Psoas muscle (tissue), 8 donors: ENCODE data around the gene DCLK3. TPM values are rescaled to one million over a fixed set of nuclear protein-coding genes. Genes with fewer than 3 reads are reported as not detected.

ENCODE experiments used
- ATAC-seq, 4 donors: fragments of 200-7000 bp; cut with Tn5 transposase; one replicate each; pipeline ENCODE4 v1.9.1; 2020; ENCODE audit warnings: moderate library complexity in 3 of 4, mild to moderate bottlenecking in 2 of 4
- DNase-seq, 2 donors: peaks; one replicate each; pipeline ENCODE4 v3.0.0-alpha.2; 2020
- H3K27ac ChIP-seq: fragments of 200-600 bp; one replicate; pipeline ENCODE4 v1.8.0; 2022
- H3K27me3 ChIP-seq, 3 donors: fragments of 200-600 bp in 1 of 3; one replicate each; pipeline versions ENCODE4 v1.6.1 to v1.8.0; 2013 to 2022; ENCODE audit warnings: low read length in 2 of 3, mild to moderate bottlenecking in 2 of 3, moderate library complexity in 1 of 3; ENCODE audit not compliant: insufficient read depth in 3 of 3
- H3K36me3 ChIP-seq, 2 donors: fragments of 200-600 bp in 1 of 2; one replicate each; pipeline versions ENCODE4 v1.6.1 to v1.8.0; 2013 to 2022; ENCODE audit warnings: low read depth in 1 of 2, mild to moderate bottlenecking in 1 of 2, moderate library complexity in 1 of 2; ENCODE audit not compliant: insufficient read depth in 1 of 2
- H3K4me1 ChIP-seq: fragments of 200-600 bp; one replicate; pipeline ENCODE4 v1.8.0; 2022
- H3K4me3 ChIP-seq: fragments of 200-600 bp; one replicate; pipeline ENCODE4 v1.8.0; 2022; ENCODE audit warnings: mild to moderate bottlenecking
- H3K9me3 ChIP-seq: fragments of 200-600 bp; one replicate; pipeline ENCODE4 v1.8.0; 2022
- CTCF ChIP-seq: fragments of 200-600 bp; IDR thresholded peaks from one replicate; pipeline ENCODE4 v1.8.0; 2022; ENCODE audit warnings: antibody characterized with exemption
- WGBS, 3 donors: extraction: QIAGEN DNeasy Blood & Tissue Kit; methylation state at CpG; one replicate each; pipeline versions ENCODE4 v1.1.6 to v1.1.7; 2013; 5-methylcytosine and 5-hydroxymethylcytosine counted together
- intact Hi-C, 2 donors: fragments of 100-400 bp; cut with DNase I; formaldehyde crosslinking; loops; one replicate each; pipeline versions ENCODE4 v1.11.0 to v1.14.2; 2022
- polyA plus RNA-seq, 3 donors: library from polyadenylated mRNA; stranded (reverse); fragments of 200-250 nt; gene quantifications; one replicate each; pipeline ENCODE4 v1.2.3, GENCODE V29; 2013
- total RNA-seq, 4 donors: library from RNA; stranded (reverse); fragmentation: NEBNext Ultra II Directional in 2 of 4; extraction: Animal tissue kit (Norgen Biotek cat#: 25700) in 2 of 4; gene quantifications; one replicate each; pipeline versions ENCODE4 v1.2.1 to v1.2.4, GENCODE V29; 2021 to 2023
- donor health status: healthy with polysubstance abuse.
- donor health status: DM: no; HTN: no; CAD: no; lungs with moderate emphysema.
- donor health status: Bipolar disorder and iron deficiency.
- donor health status: healthy.
- donor health status: DM: yes; HTN: yes; CAD: no.
- donor health status: DM: no; HTN: no; CAD: no.
- donor health status: DM: no; HTN: no; CAD: no.
- donor health status: DM: yes; HTN: yes; CAD: no.

DCLK3 gene
- total and polyA plus RNA-seq, 7 donors: 0.34 to 1.7 (median 0.54) TPM

GRCh38 chr3:36762918-36763849 is 1.2 kb downstream of the DCLK3 start:
- Histone ChIP-seq H3K36me3 (no peaks in the 10 kb centered on the region), H3K9me3 (no peaks in the 10 kb centered on the region), H3K4me3 (peak overlapping the region; percentile 56), H3K27ac (no peak overlapping the region), H3K4me1 (no peaks in the 10 kb centered on the region), H3K27me3 (peaks cover 3 to 49% (median 12%) of the 10 kb centered on the region in 3 donors)
- DNase-seq (no peak), ATAC-seq (no peak)
- no peak for TF ChIP-seq CTCF
- intact Hi-C loops: no loop called here
- 54 to 64% (median 57%) methylated on average over 10 of the region's 10 CpGs for WGBS, 3 donors

DNA sequence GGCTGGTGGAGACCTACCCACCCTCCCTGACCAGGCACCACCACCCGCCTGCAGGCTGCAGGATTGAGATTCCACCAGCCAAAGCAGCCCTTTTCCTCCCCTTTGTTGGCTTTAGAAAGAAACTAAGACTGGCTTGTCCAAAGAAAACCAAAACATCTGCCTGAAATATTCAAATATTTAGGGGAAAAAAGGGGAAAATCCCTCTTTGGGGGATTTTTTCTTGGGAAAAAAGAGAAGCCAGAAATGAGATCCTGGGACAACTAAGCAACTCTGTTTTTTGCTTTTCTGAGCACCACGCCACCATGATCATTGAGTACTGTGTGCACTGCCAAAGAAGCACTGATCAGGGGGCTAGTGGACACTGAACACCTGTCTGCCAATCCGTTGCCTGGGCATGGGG is 2.6 kb downstream of the DCLK3 start:
- Histone ChIP-seq H3K36me3 (no peaks in the 10 kb centered on the region), H3K27me3 (peaks cover 3 to 49% (median 12%) of the 10 kb centered on the region in 3 donors), H3K27ac (no peak overlapping the region), H3K4me3 (no peak overlapping the region), H3K4me1 (no peaks in the 10 kb centered on the region), H3K9me3 (no peaks in the 10 kb centered on the region)
- DNase-seq (no peak), ATAC-seq (no peak)
- TF ChIP-seq CTCF: no peak
- WGBS, 3 donors: 69 to 76% (median 72%) methylated on average over 3 of the region's 3 CpGs
- intact Hi-C loops: no loop called here

DNA sequence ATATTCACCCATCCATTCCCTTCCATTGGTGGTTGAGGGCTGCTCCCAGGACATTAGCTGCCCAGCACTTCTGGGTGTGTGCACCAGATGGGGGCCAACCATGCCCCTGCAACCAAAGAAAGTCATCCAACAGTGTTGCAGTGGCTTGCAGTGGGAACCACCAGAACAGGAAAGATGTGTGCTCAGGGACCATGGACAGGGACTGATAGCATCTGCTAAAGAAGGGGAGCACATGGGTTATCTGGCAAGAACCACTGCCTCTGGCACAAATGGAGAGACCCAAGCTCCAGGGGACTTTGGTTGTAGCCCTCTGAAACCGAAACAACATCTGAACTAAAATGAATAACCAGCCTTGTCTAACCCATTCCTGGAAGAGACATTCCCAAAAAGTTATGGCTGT is 8.1 kb downstream of the DCLK3 start:
- no peak overlapping the region for H3K27ac ChIP-seq
- TF ChIP-seq CTCF: no peak
- DNase-seq: no peak
- 43 to 67% (median 47%) methylated on average over 1 of the region's 1 CpG for WGBS, 3 donors
- H3K9me3 ChIP-seq: no peaks in the 10 kb centered on the region
- H3K4me1 ChIP-seq: no peaks in the 10 kb centered on the region
- intact Hi-C loops: no loop called here
- ATAC-seq: no peak
- peaks cover 0 to 4% (median 0%) of the 10 kb centered on the region in 3 donors for H3K27me3 ChIP-seq
- H3K4me3 ChIP-seq: no peak overlapping the region
- no peaks in the 10 kb centered on the region for H3K36me3 ChIP-seq

- DNase-seq: no peak
- peaks cover 0 to 2% (median 0%) of the 10 kb centered on the region in 3 donors for H3K27me3 ChIP-seq
- no peak overlapping the region for H3K4me3 ChIP-seq
- no peaks in the 10 kb centered on the region for H3K36me3 ChIP-seq
- intact Hi-C loops: no loop called here
- H3K27ac ChIP-seq: no peak overlapping the region
- WGBS, 3 donors: 61 to 62% (median 61%) methylated on average over 1 of the region's 1 CpG
- no peak for TF ChIP-seq CTCF
- H3K4me1 ChIP-seq: no peaks in the 10 kb centered on the region
- H3K9me3 ChIP-seq: no peaks in the 10 kb centered on the region
- no peak for ATAC-seq
These were observed 13.0 kb downstream of the DCLK3 start for GRCh38 chr3:36751326-36751725.
